Esophagus squamous epithelium (tissue), 4 donors: ENCODE measurements around the gene LTBP1.

Source experiments
- POLR2A ChIP-seq, 4 donors: fragments of 450-650 bp; IDR thresholded peaks; one replicate each; pipeline ENCODE4 v1.6.1; 2017; ENCODE audit warnings: antibody characterized with exemption in 4 of 4, mild to moderate bottlenecking in 4 of 4, moderate library complexity in 3 of 4
- TF ChIP-seq, protein P1 (sequence below), 6 experiments: fragments of 450-650 bp in 4 of 6; fragments of 200-600 bp in 2 of 6; sonication (generic) in 2 of 6; IDR thresholded peaks; one replicate each; pipeline ENCODE4 v1.5.1; 2016 to 2019; ENCODE audit warnings: antibody characterized with exemption in 6 of 6, mild to moderate bottlenecking in 4 of 6, moderate library complexity in 4 of 6

DNA sequence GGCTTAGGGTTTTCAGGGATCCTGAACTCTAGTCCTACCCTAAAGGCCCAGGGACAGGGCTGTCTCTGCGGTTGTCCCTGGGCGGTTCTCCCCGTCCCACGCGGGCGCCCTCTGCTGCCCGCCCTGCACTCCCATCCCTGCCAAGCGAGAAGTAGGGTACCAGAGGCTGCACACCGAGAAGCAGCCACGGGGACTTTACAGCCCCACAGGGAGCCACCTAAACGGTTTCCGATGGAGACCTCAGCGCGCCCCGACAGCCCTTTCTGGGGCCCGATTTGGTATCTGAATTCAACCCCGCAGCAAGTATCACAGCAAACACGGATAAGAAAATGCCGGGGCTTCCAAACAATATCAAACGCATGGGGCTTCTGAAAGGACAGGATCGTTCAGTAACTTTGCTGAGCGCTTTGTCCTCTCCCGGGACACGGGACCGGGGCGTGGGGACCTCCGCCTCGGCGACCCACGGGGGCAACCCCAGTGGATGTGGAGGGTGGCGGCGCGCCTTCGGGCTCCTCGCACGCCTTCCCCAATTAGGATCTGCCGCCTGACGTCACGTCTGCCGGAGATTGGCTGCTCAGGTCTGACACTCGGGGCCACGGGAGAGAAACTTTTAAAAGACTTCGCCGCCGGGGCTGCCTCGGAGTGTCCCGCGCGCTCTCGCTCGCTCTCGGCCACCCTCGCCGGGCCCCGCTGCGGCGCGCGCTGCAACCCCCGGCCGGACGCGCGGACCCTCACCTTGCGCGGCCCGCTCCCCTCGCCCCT, at the start of gene LTBP1:
- TF ChIP-seq, protein P1, sequence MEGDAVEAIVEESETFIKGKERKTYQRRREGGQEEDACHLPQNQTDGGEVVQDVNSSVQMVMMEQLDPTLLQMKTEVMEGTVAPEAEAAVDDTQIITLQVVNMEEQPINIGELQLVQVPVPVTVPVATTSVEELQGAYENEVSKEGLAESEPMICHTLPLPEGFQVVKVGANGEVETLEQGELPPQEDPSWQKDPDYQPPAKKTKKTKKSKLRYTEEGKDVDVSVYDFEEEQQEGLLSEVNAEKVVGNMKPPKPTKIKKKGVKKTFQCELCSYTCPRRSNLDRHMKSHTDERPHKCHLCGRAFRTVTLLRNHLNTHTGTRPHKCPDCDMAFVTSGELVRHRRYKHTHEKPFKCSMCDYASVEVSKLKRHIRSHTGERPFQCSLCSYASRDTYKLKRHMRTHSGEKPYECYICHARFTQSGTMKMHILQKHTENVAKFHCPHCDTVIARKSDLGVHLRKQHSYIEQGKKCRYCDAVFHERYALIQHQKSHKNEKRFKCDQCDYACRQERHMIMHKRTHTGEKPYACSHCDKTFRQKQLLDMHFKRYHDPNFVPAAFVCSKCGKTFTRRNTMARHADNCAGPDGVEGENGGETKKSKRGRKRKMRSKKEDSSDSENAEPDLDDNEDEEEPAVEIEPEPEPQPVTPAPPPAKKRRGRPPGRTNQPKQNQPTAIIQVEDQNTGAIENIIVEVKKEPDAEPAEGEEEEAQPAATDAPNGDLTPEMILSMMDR (IDR thresholded peaks at IDR 0.05): peak; percentile 31 to 79 (median 56)
- TF ChIP-seq POLR2A (IDR thresholded peaks at IDR 0.05): peak in 1 of 4 donors; percentile 46
